ENCODE results near the gene DCK.

- TF ChIP-seq, protein P1, sequence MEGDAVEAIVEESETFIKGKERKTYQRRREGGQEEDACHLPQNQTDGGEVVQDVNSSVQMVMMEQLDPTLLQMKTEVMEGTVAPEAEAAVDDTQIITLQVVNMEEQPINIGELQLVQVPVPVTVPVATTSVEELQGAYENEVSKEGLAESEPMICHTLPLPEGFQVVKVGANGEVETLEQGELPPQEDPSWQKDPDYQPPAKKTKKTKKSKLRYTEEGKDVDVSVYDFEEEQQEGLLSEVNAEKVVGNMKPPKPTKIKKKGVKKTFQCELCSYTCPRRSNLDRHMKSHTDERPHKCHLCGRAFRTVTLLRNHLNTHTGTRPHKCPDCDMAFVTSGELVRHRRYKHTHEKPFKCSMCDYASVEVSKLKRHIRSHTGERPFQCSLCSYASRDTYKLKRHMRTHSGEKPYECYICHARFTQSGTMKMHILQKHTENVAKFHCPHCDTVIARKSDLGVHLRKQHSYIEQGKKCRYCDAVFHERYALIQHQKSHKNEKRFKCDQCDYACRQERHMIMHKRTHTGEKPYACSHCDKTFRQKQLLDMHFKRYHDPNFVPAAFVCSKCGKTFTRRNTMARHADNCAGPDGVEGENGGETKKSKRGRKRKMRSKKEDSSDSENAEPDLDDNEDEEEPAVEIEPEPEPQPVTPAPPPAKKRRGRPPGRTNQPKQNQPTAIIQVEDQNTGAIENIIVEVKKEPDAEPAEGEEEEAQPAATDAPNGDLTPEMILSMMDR (IDR thresholded peaks at IDR 0.05; ENCODE audit: low read depth, low read length): no peak
- TF ChIP-seq POLR2A (IDR thresholded peaks at IDR 0.05; ENCODE audit: extremely low read depth, insufficient read length) (no peak), MAX (IDR thresholded peaks at IDR 0.05; ENCODE audit: low read depth, low read length) (no peak), MYC (IDR thresholded peaks at IDR 0.05; ENCODE audit: low read depth, low read length) (no peak)
Measured at GRCh38 chr4:71045256-71045655, 51.8 kb downstream of the DCK start.
